ENCODE measurements around the gene MZB1.

GRCh38 chr5:139410121-139410992 is 20.6 kb upstream of the MZB1 start:
- TF ChIP-seq CTCF (IDR thresholded peaks at IDR 0.05 in 8 of 11, conservative IDR thresholded peaks at IDR 0.05 in 3 of 11) (no peak), POLR2A (IDR thresholded peaks at IDR 0.05) (no peak)
